A673 (cell line): ENCODE measurements around the gene TAMALIN. TPM values are rescaled to one million over a fixed set of nuclear protein-coding genes. Genes with fewer than 3 reads are reported as not detected.
A peak's percentile ranks its signal among the peaks of the same experiment; 100 is the strongest.

Experiments used
- BruUV-seq: library from RNA; stranded (reverse); fragments of 400-500 nt; replicated peaks from 2 replicates; lab custom pipeline; 2021; lab: Mats Ljungman, UMichigan
- CTCF ChIA-PET: fragments of 300-600 bp; sonication (Branson Sonifier 250); formaldehyde crosslinking; loops from one replicate; lab custom pipeline; 2022; ENCODE audit warnings: antibody characterized with exemption; lab: Charles Lee
- POLR2A ChIA-PET: fragments of 300-600 bp; sonication (Branson Sonifier 250); formaldehyde crosslinking; loops from one replicate; lab custom pipeline; 2022; ENCODE audit warnings: antibody characterized with exemption; ENCODE audit not compliant: low non-redundant PET; lab: Charles Lee
- DNase-seq: peaks from one replicate; pipeline ENCODE4 v3.0.0-alpha.2; 2015; ENCODE audit warnings: low spot score
- H3K27ac ChIP-seq: fragments of 200-600 bp; sonication (generic); 2 replicates; pipeline ENCODE4 v1.5.1; 2016; ENCODE audit warnings: mixed run types, low read depth, mild to moderate bottlenecking, mixed read lengths, antibody characterized with exemption, low read length; ENCODE audit not compliant: poor library complexity, severe bottlenecking
- H3K27me3 ChIP-seq: fragments of 200-600 bp; sonication (generic); replicated peaks from 2 replicates; pipeline ENCODE4 v1.6.1; 2017; ENCODE audit warnings: mixed run types, low read depth, mild to moderate bottlenecking, mixed read lengths, antibody characterized with exemption, low read length; ENCODE audit not compliant: insufficient read depth, poor library complexity
- H3K36me3 ChIP-seq: fragments of 200-600 bp; sonication (generic); 2 replicates; pipeline ENCODE4 v1.6.1; 2016; ENCODE audit warnings: mixed run types, mild to moderate bottlenecking, mixed read lengths, antibody characterized with exemption, low read length; ENCODE audit not compliant: insufficient read depth, poor library complexity, severe bottlenecking
- H3K4me1 ChIP-seq: fragments of 200-600 bp; sonication (generic); 2 replicates; pipeline ENCODE4 v1.6.1; 2017; ENCODE audit warnings: mixed run types, mild to moderate bottlenecking, mixed read lengths, antibody characterized with exemption, low read length; ENCODE audit not compliant: insufficient read depth, poor library complexity, severe bottlenecking
- H3K4me3 ChIP-seq: fragments of 200-600 bp; sonication (generic); 2 replicates; pipeline ENCODE4 v1.5.1; 2016; ENCODE audit warnings: low read depth, mixed run types, mild to moderate bottlenecking, mixed read lengths, low read length; ENCODE audit not compliant: poor library complexity, severe bottlenecking
- H3K9me3 ChIP-seq: fragments of 200-600 bp; sonication (generic); 2 replicates; pipeline ENCODE4 v1.6.1; 2016; ENCODE audit warnings: mixed run types, low read depth, mild to moderate bottlenecking, mixed read lengths, antibody characterized with exemption, low read length; ENCODE audit not compliant: poor library complexity, severe bottlenecking
- CTCF ChIP-seq: fragments of 300-800, 200-600 bp; sonication (generic); conservative IDR thresholded peaks from 2 replicates; pipeline ENCODE4 v1.5.1; 2017; ENCODE audit warnings: low read depth, mild to moderate bottlenecking, antibody characterized with exemption, low read length, moderate library complexity, mixed read lengths
- EZH2 ChIP-seq: fragments of 200-600 bp; sonication (generic); IDR thresholded peaks from 2 replicates; pipeline ENCODE4 v1.6.1; 2017; ENCODE audit warnings: borderline replicate concordance, low read depth, mild to moderate bottlenecking, mixed read lengths, antibody characterized with exemption, low read length; ENCODE audit not compliant: poor library complexity, severe bottlenecking
- intact Hi-C: fragments of 100-400 bp; cut with micrococcal nuclease; formaldehyde crosslinking; loops from one replicate; pipeline ENCODE4 v1.10.0; 2022; ENCODE audit not compliant: unreplicated experiment
- total RNA-seq: library from RNA; stranded (reverse); gene quantifications from 2 replicates; pipeline ENCODE4 v1.2.3, GENCODE V29; 2021

TAMALIN gene
- total RNA-seq, 1 experiment from 2014 or later = 4.8 TPM

- Histone ChIP-seq H3K27me3 (no peaks in the 10 kb centered on the region), H3K27ac (peak overlapping the region; percentile 73), H3K36me3 (peaks cover 17% of the 10 kb centered on the region), H3K4me3 (no peak overlapping the region), H3K4me1 (peaks cover 51% of the 10 kb centered on the region), H3K9me3 (no peaks in the 10 kb centered on the region)
- intact Hi-C loops = no loop called here
- no peak for DNase-seq
- no peak for TF ChIP-seq EZH2
- no peak for TF ChIP-seq CTCF
- ChIA-PET CTCF (no interaction called here), POLR2A (no interaction called here)
- no TSS peak for BruUV-seq
Measured at GRCh38 chr12:51972422-51972812, 34.3 kb upstream of the TAMALIN start.

GRCh38 chr12:51972849-51973273, 33.9 kb upstream of the TAMALIN start:
- TF ChIP-seq EZH2 (no peak), CTCF (no peak)
- ChIA-PET POLR2A (no interaction called here), CTCF (no interaction called here)
- Histone ChIP-seq H3K4me1 (peaks cover 51% of the 10 kb centered on the region), H3K27ac (peak overlapping the region; percentile 73), H3K4me3 (peak overlapping the region; percentile 8), H3K9me3 (no peaks in the 10 kb centered on the region), H3K27me3 (no peaks in the 10 kb centered on the region), H3K36me3 (peaks cover 21% of the 10 kb centered on the region)
- no TSS peak for BruUV-seq
- intact Hi-C loops = no loop called here
- peak; percentile 77 for DNase-seq

GRCh38 chr12:51973560-51973959, 33.2 kb upstream of the TAMALIN start:
- BruUV-seq = no TSS peak
- intact Hi-C loops = no loop called here
- TF ChIP-seq CTCF (no peak), EZH2 (no peak)
- CTCF ChIA-PET = no interaction called here
- POLR2A ChIA-PET = no interaction called here
- peaks cover 51% of the 10 kb centered on the region for H3K4me1 ChIP-seq
- DNase-seq = no peak
- H3K36me3 ChIP-seq = peaks cover 27% of the 10 kb centered on the region
- H3K27me3 ChIP-seq = no peaks in the 10 kb centered on the region
- H3K9me3 ChIP-seq = no peaks in the 10 kb centered on the region
- peak overlapping the region; percentile 73 for H3K27ac ChIP-seq
- peak overlapping the region; percentile 8 for H3K4me3 ChIP-seq
